ENCODE data around the gene KLHL2.

- TF ChIP-seq POLR2AphosphoS5 (IDR thresholded peaks at IDR 0.05), result no peak
- TF ChIP-seq, protein P1, sequence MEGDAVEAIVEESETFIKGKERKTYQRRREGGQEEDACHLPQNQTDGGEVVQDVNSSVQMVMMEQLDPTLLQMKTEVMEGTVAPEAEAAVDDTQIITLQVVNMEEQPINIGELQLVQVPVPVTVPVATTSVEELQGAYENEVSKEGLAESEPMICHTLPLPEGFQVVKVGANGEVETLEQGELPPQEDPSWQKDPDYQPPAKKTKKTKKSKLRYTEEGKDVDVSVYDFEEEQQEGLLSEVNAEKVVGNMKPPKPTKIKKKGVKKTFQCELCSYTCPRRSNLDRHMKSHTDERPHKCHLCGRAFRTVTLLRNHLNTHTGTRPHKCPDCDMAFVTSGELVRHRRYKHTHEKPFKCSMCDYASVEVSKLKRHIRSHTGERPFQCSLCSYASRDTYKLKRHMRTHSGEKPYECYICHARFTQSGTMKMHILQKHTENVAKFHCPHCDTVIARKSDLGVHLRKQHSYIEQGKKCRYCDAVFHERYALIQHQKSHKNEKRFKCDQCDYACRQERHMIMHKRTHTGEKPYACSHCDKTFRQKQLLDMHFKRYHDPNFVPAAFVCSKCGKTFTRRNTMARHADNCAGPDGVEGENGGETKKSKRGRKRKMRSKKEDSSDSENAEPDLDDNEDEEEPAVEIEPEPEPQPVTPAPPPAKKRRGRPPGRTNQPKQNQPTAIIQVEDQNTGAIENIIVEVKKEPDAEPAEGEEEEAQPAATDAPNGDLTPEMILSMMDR (IDR thresholded peaks at IDR 0.05), result no peak
- TF ChIP-seq EP300 (IDR thresholded peaks at IDR 0.05), result no peak
Measured at GRCh38 chr4:165194368-165194767, 13.0 kb upstream of the KLHL2 start.
